PFSK-1 (cell line): ENCODE results near the gene ATXN1.

Experiments used
- FOXP2 ChIP-seq: optimal IDR thresholded peaks from 2 replicates; pipeline ENCODE3; 2011; ENCODE audit warnings: borderline replicate concordance, control low read depth, inconsistent platforms; ENCODE audit not compliant: insufficient read depth; ENCODE audit errors: extremely low read length, extremely low read depth
- POLR2AphosphoS5 ChIP-seq: IDR thresholded peaks from 2 replicates; pipeline ENCODE4 v1.6.1; 2012; ENCODE audit warnings: low read depth, mild to moderate bottlenecking, control low read depth, low read length, moderate library complexity
- SIN3A ChIP-seq: IDR thresholded peaks from 2 replicates; pipeline ENCODE4 v1.6.1; 2012; ENCODE audit warnings: mild to moderate bottlenecking, low read length, moderate library complexity, borderline replicate concordance; ENCODE audit not compliant: insufficient read depth
- TAF1 ChIP-seq: IDR thresholded peaks from 2 replicates; pipeline ENCODE4 v1.6.1; 2012; ENCODE audit warnings: low read length, control low read depth, borderline replicate concordance; ENCODE audit not compliant: insufficient read depth
- TF ChIP-seq, protein P1 (sequence below), 2 experiments: IDR thresholded peaks; 2 replicates each; pipeline versions ENCODE4 v1.6.1 to v1.8.0; 2011 to 2012; ENCODE audit warnings: low read depth in 2 of 2, low read length in 2 of 2, control low read depth in 1 of 2, inconsistent platforms in 1 of 2, mild to moderate bottlenecking in 1 of 2, moderate library complexity in 1 of 2; ENCODE audit not compliant: insufficient read depth in 1 of 2

ATXN1 gene

DNA sequence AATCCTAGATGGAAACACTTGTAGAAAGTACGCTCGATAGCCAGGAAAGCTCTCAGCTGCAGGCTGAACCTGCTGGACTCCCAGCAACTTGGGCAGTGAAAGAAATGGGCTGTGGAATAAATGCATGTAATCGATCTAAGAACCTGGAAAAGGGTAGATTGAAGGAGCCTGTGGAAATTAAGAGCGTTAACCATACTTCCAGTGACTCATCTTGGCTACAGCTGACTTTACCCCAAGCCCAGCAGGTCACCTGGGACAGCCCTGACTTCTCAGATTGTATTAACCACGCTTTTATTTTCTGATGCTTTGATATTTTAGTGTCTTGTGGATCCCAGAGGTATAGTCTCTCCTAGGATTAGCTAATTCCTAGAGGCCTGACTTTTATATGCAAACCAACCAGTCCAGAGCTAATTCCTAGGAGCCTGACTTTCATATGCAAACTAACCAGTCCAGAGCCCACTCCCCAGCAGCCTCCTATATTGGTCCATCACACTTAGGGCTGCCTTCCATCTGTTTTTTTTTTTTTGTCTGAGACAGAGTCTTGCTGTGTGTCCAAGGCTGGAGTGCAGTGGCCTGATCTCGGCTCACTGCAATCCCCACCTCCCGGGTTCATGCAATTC lies 436.5 kb downstream of the ATXN1 start:
- TF ChIP-seq TAF1 (no peak), SIN3A (no peak), POLR2AphosphoS5 (no peak; the same call in 1 of the 2 replicates), FOXP2 (no peak)
- TF ChIP-seq, protein P1, sequence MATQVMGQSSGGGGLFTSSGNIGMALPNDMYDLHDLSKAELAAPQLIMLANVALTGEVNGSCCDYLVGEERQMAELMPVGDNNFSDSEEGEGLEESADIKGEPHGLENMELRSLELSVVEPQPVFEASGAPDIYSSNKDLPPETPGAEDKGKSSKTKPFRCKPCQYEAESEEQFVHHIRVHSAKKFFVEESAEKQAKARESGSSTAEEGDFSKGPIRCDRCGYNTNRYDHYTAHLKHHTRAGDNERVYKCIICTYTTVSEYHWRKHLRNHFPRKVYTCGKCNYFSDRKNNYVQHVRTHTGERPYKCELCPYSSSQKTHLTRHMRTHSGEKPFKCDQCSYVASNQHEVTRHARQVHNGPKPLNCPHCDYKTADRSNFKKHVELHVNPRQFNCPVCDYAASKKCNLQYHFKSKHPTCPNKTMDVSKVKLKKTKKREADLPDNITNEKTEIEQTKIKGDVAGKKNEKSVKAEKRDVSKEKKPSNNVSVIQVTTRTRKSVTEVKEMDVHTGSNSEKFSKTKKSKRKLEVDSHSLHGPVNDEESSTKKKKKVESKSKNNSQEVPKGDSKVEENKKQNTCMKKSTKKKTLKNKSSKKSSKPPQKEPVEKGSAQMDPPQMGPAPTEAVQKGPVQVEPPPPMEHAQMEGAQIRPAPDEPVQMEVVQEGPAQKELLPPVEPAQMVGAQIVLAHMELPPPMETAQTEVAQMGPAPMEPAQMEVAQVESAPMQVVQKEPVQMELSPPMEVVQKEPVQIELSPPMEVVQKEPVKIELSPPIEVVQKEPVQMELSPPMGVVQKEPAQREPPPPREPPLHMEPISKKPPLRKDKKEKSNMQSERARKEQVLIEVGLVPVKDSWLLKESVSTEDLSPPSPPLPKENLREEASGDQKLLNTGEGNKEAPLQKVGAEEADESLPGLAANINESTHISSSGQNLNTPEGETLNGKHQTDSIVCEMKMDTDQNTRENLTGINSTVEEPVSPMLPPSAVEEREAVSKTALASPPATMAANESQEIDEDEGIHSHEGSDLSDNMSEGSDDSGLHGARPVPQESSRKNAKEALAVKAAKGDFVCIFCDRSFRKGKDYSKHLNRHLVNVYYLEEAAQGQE (IDR thresholded peaks at IDR 0.05; ENCODE audit: insufficient read depth in 1 of 2, low read depth in 2 of 2, low read length in 2 of 2) = no peak

DNA sequence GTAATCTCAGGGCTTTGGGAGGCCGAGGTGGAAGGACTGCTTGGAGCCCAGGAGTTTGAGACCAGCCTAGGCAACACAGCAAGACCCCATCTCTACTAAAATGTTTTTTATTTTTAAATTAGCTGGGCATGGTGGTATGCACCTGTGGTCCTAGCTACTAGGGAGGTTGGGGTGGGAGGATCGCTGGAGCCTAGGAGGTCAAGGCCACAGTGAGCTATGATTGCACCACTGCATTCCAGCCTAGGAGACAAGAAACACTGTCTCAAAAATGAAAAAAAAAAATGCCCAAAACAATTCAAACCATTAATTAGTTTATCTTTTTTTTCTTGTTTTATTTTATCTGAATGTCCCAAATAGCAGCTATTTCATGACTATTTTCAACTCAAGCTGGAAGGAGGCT lies 437.1 kb downstream of the ATXN1 start:
- TF ChIP-seq, protein P1 (IDR thresholded peaks at IDR 0.05; ENCODE audit: insufficient read depth in 1 of 2, low read depth in 2 of 2, low read length in 2 of 2) = no peak
- no peak for TF ChIP-seq FOXP2

DNA sequence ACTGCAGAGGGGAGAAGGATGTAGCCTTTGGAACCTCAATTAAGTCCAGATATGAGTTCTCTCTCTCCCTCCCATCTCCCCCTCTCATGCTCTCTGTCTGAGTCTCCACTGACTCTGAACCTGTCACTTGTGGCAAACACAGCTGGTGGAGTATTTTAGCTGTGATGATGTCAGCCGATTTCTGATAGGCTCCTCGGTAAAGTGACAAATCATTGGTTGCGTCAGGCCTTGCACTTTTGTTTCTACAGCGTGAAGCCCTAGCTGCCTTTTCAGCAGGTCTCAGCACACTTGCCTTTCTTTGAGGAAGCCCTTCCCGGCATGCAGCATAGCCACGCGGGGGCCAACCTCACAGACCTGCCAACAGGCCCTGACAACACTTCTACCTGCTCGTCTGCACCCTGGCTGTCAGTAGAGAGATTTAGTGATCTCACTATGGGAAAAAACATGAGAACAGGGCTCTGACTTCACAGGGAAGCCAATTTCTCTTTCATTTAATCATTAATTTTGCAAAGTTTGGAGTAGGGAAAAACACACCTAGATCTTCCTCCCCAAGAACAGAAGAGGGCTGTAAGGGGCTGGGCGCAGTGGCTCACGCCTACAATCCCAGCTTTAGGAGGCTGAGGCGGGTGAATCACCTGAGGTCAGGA lies 438.5 kb downstream of the ATXN1 start:
- TF ChIP-seq POLR2AphosphoS5 (no peak; the same call in 1 of the 2 replicates), SIN3A (peak; percentile 97; the same call in 1 of the 2 replicates), FOXP2 (peak; percentile 74), TAF1 (peak; percentile 64; the same call in 1 of the 2 replicates)
- TF ChIP-seq, protein P1 (IDR thresholded peaks at IDR 0.05; ENCODE audit: insufficient read depth in 1 of 2, low read depth in 2 of 2, low read length in 2 of 2) = no peak

GRCh38 chr6:16321826-16322225 lies 439.4 kb downstream of the ATXN1 start:
- TF ChIP-seq TAF1 (no peak), POLR2AphosphoS5 (no peak), SIN3A (no peak), FOXP2 (no peak)
- TF ChIP-seq, protein P1 (IDR thresholded peaks at IDR 0.05; ENCODE audit: insufficient read depth in 1 of 2, low read depth in 2 of 2, low read length in 2 of 2) = no peak

DNA sequence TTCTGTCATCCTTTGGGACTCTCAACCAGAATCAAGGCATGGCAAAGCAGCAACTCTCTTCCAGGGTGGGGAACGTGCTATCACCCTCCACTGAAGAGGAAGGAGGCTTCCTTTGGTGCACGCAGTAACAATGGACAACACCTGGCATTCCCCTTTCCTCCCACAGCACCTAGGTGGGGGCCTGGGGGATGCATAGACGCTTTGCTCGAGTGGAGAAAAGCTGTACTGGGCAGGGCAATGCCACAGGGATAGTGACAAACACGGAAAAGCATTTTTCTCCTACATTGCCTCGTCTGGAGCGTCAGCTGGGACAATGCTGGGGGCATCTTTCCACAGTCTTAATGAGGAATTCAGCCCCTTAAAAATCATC lies 439.9 kb downstream of the ATXN1 start:
- no peak for TF ChIP-seq SIN3A
- TF ChIP-seq POLR2AphosphoS5 = no peak
- TF ChIP-seq TAF1 = no peak
